ENCODE results near the gene MBOAT7.

The MBOAT7 gene

GRCh38 chr19:54190503-54191010 lies 1.2 kb upstream of the MBOAT7 start:
- no peaks in the 10 kb centered on the region for H3K9me3 ChIP-seq
- peak overlapping the region; percentile 100 for H3K27ac ChIP-seq
- no peaks in the 10 kb centered on the region for H3K27me3 ChIP-seq
- H3K36me3 ChIP-seq = peaks cover 60% of the 10 kb centered on the region
- H3K4me3 ChIP-seq (ENCODE audit: low read depth in 1 of 2, low read length in 1 of 2) = peak overlapping the region; percentile 88 to 100
- H3K4me1 ChIP-seq (ENCODE audit: control insufficient read depth in 1 of 2, insufficient read depth in 1 of 2, low read depth in 1 of 2, low read length in 1 of 2) = peaks cover 40 to 45% of the 10 kb centered on the region in 2 experiments
- TF ChIP-seq CTCF (IDR thresholded peaks at IDR 0.05) = peak; percentile 59

- Histone ChIP-seq H3K27ac (peak overlapping the region; percentile 100), H3K4me1 (ENCODE audit: control insufficient read depth in 1 of 2, insufficient read depth in 1 of 2, low read depth in 1 of 2, low read length in 1 of 2) (peaks cover 40 to 45% of the 10 kb centered on the region in 2 experiments), H3K9me3 (no peaks in the 10 kb centered on the region), H3K27me3 (no peaks in the 10 kb centered on the region), H3K4me3 (ENCODE audit: low read depth in 1 of 2, low read length in 1 of 2) (peak overlapping the region; percentile 88 to 100), H3K36me3 (peaks cover 60% of the 10 kb centered on the region)
- TF ChIP-seq CTCF (IDR thresholded peaks at IDR 0.05) = peak; percentile 22
Observed at GRCh38 chr19:54189735-54190502, 539 bp upstream of the MBOAT7 start.

- Histone ChIP-seq H3K36me3 (peaks cover 59% of the 10 kb centered on the region), H3K27me3 (no peaks in the 10 kb centered on the region), H3K27ac (peak overlapping the region; percentile 100), H3K9me3 (no peaks in the 10 kb centered on the region), H3K4me3 (ENCODE audit: low read depth in 1 of 2, low read length in 1 of 2) (peak overlapping the region; percentile 88 to 100), H3K4me1 (ENCODE audit: control insufficient read depth in 1 of 2, insufficient read depth in 1 of 2, low read depth in 1 of 2, low read length in 1 of 2) (peaks cover 32 to 42% of the 10 kb centered on the region in 2 experiments)
- peak; percentile 25 for TF ChIP-seq CTCF (IDR thresholded peaks at IDR 0.05)
Observed at GRCh38 chr19:54188215-54188871, 1.0 kb downstream of the MBOAT7 start.

- Histone ChIP-seq H3K9me3 (no peaks in the 10 kb centered on the region), H3K4me1 (ENCODE audit: control insufficient read depth in 1 of 2, insufficient read depth in 1 of 2, low read depth in 1 of 2, low read length in 1 of 2) (peaks cover 19 to 30% of the 10 kb centered on the region in 2 experiments), H3K4me3 (ENCODE audit: low read depth in 1 of 2, low read length in 1 of 2) (peak overlapping the region; percentile 88 to 100), H3K27ac (peak overlapping the region; percentile 100), H3K27me3 (no peaks in the 10 kb centered on the region), H3K36me3 (peaks cover 59% of the 10 kb centered on the region)
- TF ChIP-seq CTCF (IDR thresholded peaks at IDR 0.05) = no peak
Observed at GRCh38 chr19:54186934-54187381, 2.4 kb downstream of the MBOAT7 start.

- H3K27ac ChIP-seq = peak overlapping the region; percentile 100
Observed at GRCh38 chr19:54186351-54186750, 3.0 kb downstream of the MBOAT7 start.

More at GRCh38 chr19:54186351-54186750, 3.0 kb downstream of the MBOAT7 start:
- Histone ChIP-seq H3K36me3 (peaks cover 60% of the 10 kb centered on the region), H3K27me3 (no peaks in the 10 kb centered on the region), H3K9me3 (no peaks in the 10 kb centered on the region), H3K4me1 (ENCODE audit: control insufficient read depth in 1 of 2, insufficient read depth in 1 of 2, low read depth in 1 of 2, low read length in 1 of 2) (peaks cover 17 to 28% of the 10 kb centered on the region in 2 experiments), H3K4me3 (ENCODE audit: low read depth in 1 of 2, low read length in 1 of 2) (peak overlapping the region in 1 of 2 experiments; percentile 100)
- no peak for TF ChIP-seq CTCF (IDR thresholded peaks at IDR 0.05)
